Endothelial cell of umbilical vein (primary cell): ENCODE measurements around the gene LHFPL2.

Experiments used
- EZH2 ChIP-seq: IDR thresholded peaks from 2 replicates; pipeline ENCODE4 v1.6.1; 2012; ENCODE audit warnings: borderline replicate concordance, low read depth, mild to moderate bottlenecking, moderate library complexity, low read length, inconsistent platforms; ENCODE audit not compliant: severe bottlenecking
- GATA2 ChIP-seq: IDR thresholded peaks from 2 replicates; pipeline ENCODE4 v1.7.0; 2011; ENCODE audit warnings: low read depth, mild to moderate bottlenecking, moderate library complexity, mixed read lengths, low read length; ENCODE audit not compliant: insufficient read length, insufficient read depth
- JUN ChIP-seq: IDR thresholded peaks from 2 replicates; pipeline ENCODE4 v1.6.1; 2011; ENCODE audit warnings: borderline replicate concordance, low read depth; ENCODE audit not compliant: insufficient read length, insufficient read depth
- MYC ChIP-seq: IDR thresholded peaks from one replicate; pipeline ENCODE4 v1.6.1; 2011; ENCODE audit warnings: mild to moderate bottlenecking, low read depth, low read length
- POLR2A ChIP-seq: IDR thresholded peaks from 2 replicates; pipeline ENCODE4 v1.6.1; 2012; ENCODE audit warnings: low read depth, mild to moderate bottlenecking, control low read depth, low read length
- POLR2AphosphoS5 ChIP-seq: IDR thresholded peaks from 2 replicates; pipeline ENCODE4 v1.6.1; 2012; ENCODE audit warnings: low read depth, mild to moderate bottlenecking, control low read depth, low read length, moderate library complexity; ENCODE audit not compliant: insufficient read depth
- TF ChIP-seq, protein P1 (sequence below), 2 donors: IDR thresholded peaks; 1 replicate in 1 of 2; 2 replicates in 1 of 2; pipeline ENCODE4 v1.5.1; 2011; ENCODE audit warnings: low read length in 2 of 2, mild to moderate bottlenecking in 2 of 2, moderate library complexity in 2 of 2, control low read depth in 1 of 2, inconsistent platforms in 1 of 2, low read depth in 1 of 2; ENCODE audit not compliant: insufficient read depth in 1 of 2; ENCODE audit errors: extremely low read depth in 1 of 2
- TF ChIP-seq, protein P2 (sequence below): IDR thresholded peaks from 2 replicates; pipeline ENCODE4 v1.6.1; 2011; ENCODE audit not compliant: insufficient read depth, insufficient read length

- TF ChIP-seq POLR2A, result no peak
- TF ChIP-seq, protein P1, sequence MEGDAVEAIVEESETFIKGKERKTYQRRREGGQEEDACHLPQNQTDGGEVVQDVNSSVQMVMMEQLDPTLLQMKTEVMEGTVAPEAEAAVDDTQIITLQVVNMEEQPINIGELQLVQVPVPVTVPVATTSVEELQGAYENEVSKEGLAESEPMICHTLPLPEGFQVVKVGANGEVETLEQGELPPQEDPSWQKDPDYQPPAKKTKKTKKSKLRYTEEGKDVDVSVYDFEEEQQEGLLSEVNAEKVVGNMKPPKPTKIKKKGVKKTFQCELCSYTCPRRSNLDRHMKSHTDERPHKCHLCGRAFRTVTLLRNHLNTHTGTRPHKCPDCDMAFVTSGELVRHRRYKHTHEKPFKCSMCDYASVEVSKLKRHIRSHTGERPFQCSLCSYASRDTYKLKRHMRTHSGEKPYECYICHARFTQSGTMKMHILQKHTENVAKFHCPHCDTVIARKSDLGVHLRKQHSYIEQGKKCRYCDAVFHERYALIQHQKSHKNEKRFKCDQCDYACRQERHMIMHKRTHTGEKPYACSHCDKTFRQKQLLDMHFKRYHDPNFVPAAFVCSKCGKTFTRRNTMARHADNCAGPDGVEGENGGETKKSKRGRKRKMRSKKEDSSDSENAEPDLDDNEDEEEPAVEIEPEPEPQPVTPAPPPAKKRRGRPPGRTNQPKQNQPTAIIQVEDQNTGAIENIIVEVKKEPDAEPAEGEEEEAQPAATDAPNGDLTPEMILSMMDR (IDR thresholded peaks at IDR 0.05; ENCODE audit: extremely low read depth in 1 of 2, insufficient read depth in 1 of 2, low read depth in 1 of 2, low read length in 2 of 2), result no peak
- TF ChIP-seq POLR2AphosphoS5, result no peak
- TF ChIP-seq GATA2, result no peak
- no peak for TF ChIP-seq EZH2
- no peak for TF ChIP-seq MYC
- TF ChIP-seq, protein P2, sequence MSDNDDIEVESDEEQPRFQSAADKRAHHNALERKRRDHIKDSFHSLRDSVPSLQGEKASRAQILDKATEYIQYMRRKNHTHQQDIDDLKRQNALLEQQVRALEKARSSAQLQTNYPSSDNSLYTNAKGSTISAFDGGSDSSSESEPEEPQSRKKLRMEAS, result no peak
- TF ChIP-seq JUN, result no peak
These were observed 165.6 kb downstream of the LHFPL2 start for GRCh38 chr5:78482948-78483347.
